AG09319 (cell line): ENCODE data around the gene OTOP2.

Experiments
- DNase-seq: peaks from one replicate; pipeline ENCODE4 v3.0.0-alpha.2; 2010; ENCODE audit warnings: low read depth; ENCODE audit errors: extremely low read depth
- CTCF ChIP-seq: IDR thresholded peaks from 2 replicates; pipeline ENCODE4 v1.5.1; 2011; ENCODE audit warnings: low read depth, mild to moderate bottlenecking, inconsistent platforms, low read length, moderate library complexity

Gene OTOP2

GRCh38 chr17:74972107-74972972 lies 48.3 kb downstream of the OTOP2 start, which contains the start of gene HID1:
HID1 (minus strand) TSS chr17:74972759; CDS start chr17:74972656, 103 bp downstream.
- no peak for TF ChIP-seq CTCF
- DNase-seq = no peak

GRCh38 chr17:74972973-74973328 lies 48.9 kb downstream of the OTOP2 start:
- TF ChIP-seq CTCF = no peak
- no peak for DNase-seq

GRCh38 chr17:74975943-74976342 lies 51.9 kb downstream of the OTOP2 start:
- no peak for TF ChIP-seq CTCF
- no peak for DNase-seq

GRCh38 chr17:74977802-74978201 lies 53.7 kb downstream of the OTOP2 start:
- TF ChIP-seq CTCF = no peak
- DNase-seq = no peak

GRCh38 chr17:74978240-74978639 lies 54.2 kb downstream of the OTOP2 start:
- no peak for TF ChIP-seq CTCF
- no peak for DNase-seq

GRCh38 chr17:74979408-74980146 lies 55.5 kb downstream of the OTOP2 start:
- no peak for TF ChIP-seq CTCF
- DNase-seq = no peak
